ENCODE data around the gene MLLT10.

DNA sequence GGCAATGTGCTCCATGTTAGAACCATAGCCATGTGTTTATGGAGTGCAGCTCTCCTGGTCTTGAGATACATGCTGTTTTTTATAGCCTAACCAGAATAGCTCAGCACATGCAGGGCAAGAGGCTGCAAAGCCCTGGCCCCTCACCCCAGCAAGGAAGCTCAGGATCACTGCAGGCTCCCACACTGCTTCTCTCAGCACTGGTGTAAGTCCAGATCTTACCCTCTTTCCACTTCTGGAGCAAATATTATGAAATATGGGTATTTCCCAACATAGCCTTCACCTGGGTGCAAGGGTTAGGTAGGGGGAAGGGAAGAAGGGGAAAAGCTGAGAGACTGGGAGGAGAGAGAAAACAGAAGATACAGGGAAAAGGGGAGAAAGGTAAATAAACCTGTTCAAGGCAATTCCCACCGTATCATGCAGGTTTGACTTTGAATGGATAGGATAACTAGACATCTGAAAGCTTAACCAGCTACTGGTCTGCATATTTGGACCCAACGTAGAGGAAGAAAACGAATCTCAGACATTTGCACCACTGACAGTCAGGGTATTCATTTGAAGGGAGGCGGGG is 28.2 kb upstream of the MLLT10 start:
- TF ChIP-seq POLR2A (IDR thresholded peaks at IDR 0.05) = no peak
- TF ChIP-seq, protein P1, sequence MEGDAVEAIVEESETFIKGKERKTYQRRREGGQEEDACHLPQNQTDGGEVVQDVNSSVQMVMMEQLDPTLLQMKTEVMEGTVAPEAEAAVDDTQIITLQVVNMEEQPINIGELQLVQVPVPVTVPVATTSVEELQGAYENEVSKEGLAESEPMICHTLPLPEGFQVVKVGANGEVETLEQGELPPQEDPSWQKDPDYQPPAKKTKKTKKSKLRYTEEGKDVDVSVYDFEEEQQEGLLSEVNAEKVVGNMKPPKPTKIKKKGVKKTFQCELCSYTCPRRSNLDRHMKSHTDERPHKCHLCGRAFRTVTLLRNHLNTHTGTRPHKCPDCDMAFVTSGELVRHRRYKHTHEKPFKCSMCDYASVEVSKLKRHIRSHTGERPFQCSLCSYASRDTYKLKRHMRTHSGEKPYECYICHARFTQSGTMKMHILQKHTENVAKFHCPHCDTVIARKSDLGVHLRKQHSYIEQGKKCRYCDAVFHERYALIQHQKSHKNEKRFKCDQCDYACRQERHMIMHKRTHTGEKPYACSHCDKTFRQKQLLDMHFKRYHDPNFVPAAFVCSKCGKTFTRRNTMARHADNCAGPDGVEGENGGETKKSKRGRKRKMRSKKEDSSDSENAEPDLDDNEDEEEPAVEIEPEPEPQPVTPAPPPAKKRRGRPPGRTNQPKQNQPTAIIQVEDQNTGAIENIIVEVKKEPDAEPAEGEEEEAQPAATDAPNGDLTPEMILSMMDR (IDR thresholded peaks at IDR 0.05) = no peak
- TF ChIP-seq EP300 (IDR thresholded peaks at IDR 0.05) = no peak

Data from ovary (tissue), 3 donors.